Activated CD8-positive, alpha-beta T cell treated with anti-CD3 and anti-CD28 coated beads, Interleukin-2, amount 10 ng/mL, durations not matched to agents 7 days and 5 days (primary cell): ENCODE results near the gene FGF5. TPM values are rescaled to one million over a fixed set of nuclear protein-coding genes. Genes with fewer than 3 reads are reported as not detected.

ENCODE experiments used
- ATAC-seq: fragments of 150-1000 bp; cut with Tn5 transposase; one replicate; pipeline ENCODE4 v1.10.0; 2021; ENCODE audit warnings: moderate library complexity
- CTCF ChIA-PET: fragments of 350-600 bp; sonication (Branson Sonifier 250); formaldehyde crosslinking; loops from one replicate; lab custom pipeline; 2021; ENCODE audit warnings: antibody characterized with exemption; lab: Charles Lee
- POLR2A ChIA-PET: fragments of 350-600 bp; sonication (Branson Sonifier 250); formaldehyde crosslinking; loops from one replicate; lab custom pipeline; 2021; ENCODE audit warnings: antibody characterized with exemption; lab: Charles Lee
- DNase-seq: peaks from one replicate; pipeline ENCODE4 v3.0.0-alpha.2; 2020
- H3K27ac Mint-ChIP-seq: one replicate; pipeline ENCODE4 v1.8.0; 2021; ENCODE audit warnings: mild to moderate bottlenecking, mixed read lengths
- H3K27me3 Mint-ChIP-seq: one replicate; pipeline ENCODE4 v1.8.0; 2021; ENCODE audit warnings: low read depth, mixed read lengths
- H3K36me3 Mint-ChIP-seq: one replicate; pipeline ENCODE4 v1.8.0; 2021; ENCODE audit warnings: low read depth, mixed read lengths
- H3K4me1 Mint-ChIP-seq: one replicate; pipeline ENCODE4 v1.8.0; 2021; ENCODE audit warnings: low read depth, mixed read lengths
- H3K4me3 Mint-ChIP-seq: one replicate; pipeline ENCODE4 v1.8.0; 2021; ENCODE audit warnings: mild to moderate bottlenecking, mixed read lengths
- H3K9me3 Mint-ChIP-seq: one replicate; pipeline ENCODE4 v1.8.0; 2022; ENCODE audit warnings: mixed read lengths; ENCODE audit not compliant: insufficient read depth
- total RNA-seq, 2 experiments: library from RNA; stranded (reverse); gene quantifications; one replicate each; pipeline ENCODE4 v1.2.3, GENCODE V29; 2021

Gene FGF5
- total RNA-seq, 2 experiments from 2014 or later: not detected

DNA sequence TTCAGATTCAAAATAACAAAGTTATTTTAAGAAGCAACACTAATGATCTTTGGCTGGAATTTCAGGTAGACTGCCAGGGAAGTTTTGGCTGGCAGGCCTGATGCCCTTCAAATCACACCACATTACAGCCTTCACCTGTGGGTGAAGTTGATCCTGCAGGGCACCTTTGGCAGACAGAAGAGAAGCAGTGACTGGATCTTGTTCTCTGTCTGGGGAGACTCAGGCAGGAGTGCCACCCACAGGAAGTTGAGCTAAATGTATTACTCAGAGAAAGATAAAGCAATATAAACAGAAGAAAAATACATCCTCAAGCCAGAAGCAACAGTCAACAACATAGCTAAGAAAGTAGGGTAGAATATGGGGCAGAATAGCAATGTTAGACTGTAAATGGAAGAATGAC lies 56.3 kb downstream of the FGF5 start:
- H3K36me3 Mint-ChIP-seq: no peaks in the 10 kb centered on the region
- ChIA-PET CTCF (interaction anchor here (1.5 kb wide), 1 partner anchor 120 kb away, joined by 5 read pairs; no protein-coding TSS in a partner anchor), POLR2A (no interaction called here)
- H3K27me3 Mint-ChIP-seq: peaks cover 4% of the 10 kb centered on the region
- ATAC-seq (no peak), DNase-seq (no peak)
- no peaks in the 10 kb centered on the region for H3K4me1 Mint-ChIP-seq
- H3K9me3 Mint-ChIP-seq: no peaks in the 10 kb centered on the region
- H3K27ac Mint-ChIP-seq: no peak overlapping the region
- no peak overlapping the region for H3K4me3 Mint-ChIP-seq

DNA sequence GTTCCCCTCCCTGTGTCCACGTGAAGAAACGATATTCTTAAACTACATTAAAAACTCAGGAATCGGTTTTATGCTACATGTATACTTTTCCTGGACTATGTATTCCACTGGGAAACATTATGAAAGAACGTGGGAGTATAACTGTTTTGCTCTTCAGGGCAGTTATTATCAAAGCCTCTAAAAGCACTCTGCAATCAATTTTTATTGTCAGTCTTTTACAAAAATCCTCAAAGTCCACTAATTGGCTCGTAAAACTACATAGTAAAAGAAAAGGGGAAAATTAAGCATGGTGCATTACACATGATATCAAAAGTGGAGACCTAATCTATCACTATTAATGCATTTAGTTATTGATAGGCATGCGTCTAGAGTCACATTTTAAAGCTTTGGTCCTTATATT lies 57.7 kb downstream of the FGF5 start:
- H3K9me3 Mint-ChIP-seq: no peaks in the 10 kb centered on the region
- DNase-seq (no peak), ATAC-seq (no peak)
- no peak overlapping the region for H3K27ac Mint-ChIP-seq
- POLR2A ChIA-PET: no interaction called here
- no peaks in the 10 kb centered on the region for H3K4me1 Mint-ChIP-seq
- no peak overlapping the region for H3K4me3 Mint-ChIP-seq
- CTCF ChIA-PET: no interaction called here
- peaks cover 3% of the 10 kb centered on the region for H3K27me3 Mint-ChIP-seq
- H3K36me3 Mint-ChIP-seq: no peaks in the 10 kb centered on the region

DNA sequence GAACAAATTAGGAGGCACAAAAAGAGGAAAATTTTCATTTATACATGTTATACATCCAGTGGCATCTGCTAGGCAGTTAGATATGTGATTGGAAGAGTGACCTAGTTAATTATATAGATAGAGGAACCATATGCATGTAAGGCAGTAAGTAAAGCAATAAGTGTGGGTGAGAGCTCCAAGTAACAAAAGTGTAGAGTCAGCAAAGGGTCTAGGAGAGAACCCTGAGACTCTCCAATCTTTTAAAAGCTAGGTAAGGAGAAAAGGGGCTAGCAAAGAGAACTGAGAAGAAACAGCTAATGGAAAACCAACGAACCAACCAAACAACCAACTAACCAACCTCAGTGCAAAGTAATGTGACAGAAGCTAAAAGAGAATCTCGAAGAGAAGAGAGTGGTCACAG lies 65.2 kb downstream of the FGF5 start:
- POLR2A ChIA-PET: no interaction called here
- no peak overlapping the region for H3K27ac Mint-ChIP-seq
- peaks cover 10% of the 10 kb centered on the region for H3K4me1 Mint-ChIP-seq
- H3K36me3 Mint-ChIP-seq: no peaks in the 10 kb centered on the region
- CTCF ChIA-PET: no interaction called here
- peaks cover 17% of the 10 kb centered on the region for H3K27me3 Mint-ChIP-seq
- ATAC-seq (no peak), DNase-seq (no peak)
- H3K9me3 Mint-ChIP-seq: no peaks in the 10 kb centered on the region
- H3K4me3 Mint-ChIP-seq: no peak overlapping the region

DNA sequence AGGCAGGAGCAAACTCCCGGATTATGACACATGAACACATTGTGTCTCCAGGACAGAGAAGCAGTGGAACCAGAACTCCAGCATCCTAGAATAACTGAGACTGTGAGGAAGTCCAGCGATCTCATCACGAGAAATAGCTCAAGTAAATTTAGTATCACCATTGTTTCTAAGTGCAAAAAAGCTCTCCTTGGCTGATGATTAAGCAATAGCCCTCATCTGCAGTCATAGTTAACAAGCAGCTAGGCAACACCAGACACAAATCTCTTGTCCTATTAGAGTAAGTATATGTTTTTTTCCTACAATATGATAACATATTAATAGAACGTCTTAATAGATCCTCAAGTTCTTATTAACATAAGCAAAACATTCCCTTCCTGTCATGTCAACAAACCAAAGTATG lies 66.7 kb downstream of the FGF5 start:
- H3K9me3 Mint-ChIP-seq: no peaks in the 10 kb centered on the region
- ATAC-seq (no peak), DNase-seq (no peak)
- H3K36me3 Mint-ChIP-seq: no peaks in the 10 kb centered on the region
- H3K4me3 Mint-ChIP-seq: no peak overlapping the region
- POLR2A ChIA-PET: no interaction called here
- no peak overlapping the region for H3K27ac Mint-ChIP-seq
- CTCF ChIA-PET: interaction anchor here (1.0 to 1.1 kb wide), 2 partner anchors 131 to 207 kb away, joined by 3 read pairs; no protein-coding TSS in a partner anchor
- peaks cover 10% of the 10 kb centered on the region for H3K4me1 Mint-ChIP-seq
- H3K27me3 Mint-ChIP-seq: peaks cover 18% of the 10 kb centered on the region

DNA sequence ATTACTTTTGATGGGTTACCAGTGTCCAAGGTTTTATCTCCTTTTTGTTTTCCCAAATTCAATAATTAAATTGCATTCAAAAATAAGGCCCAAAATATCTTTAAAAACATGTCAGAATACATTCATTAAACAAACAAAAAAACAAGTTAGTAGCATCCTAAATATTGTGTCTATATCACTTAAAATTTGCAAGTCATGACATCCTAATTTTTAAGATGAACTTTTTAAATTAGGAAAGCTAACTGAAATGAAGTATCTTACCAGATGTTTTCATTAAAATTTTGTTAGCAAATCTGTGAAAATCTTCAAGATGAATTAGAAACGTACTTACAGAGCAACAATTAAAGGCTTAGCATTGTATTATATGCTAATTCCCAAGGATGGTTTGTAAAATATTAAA lies 68.1 kb downstream of the FGF5 start:
- POLR2A ChIA-PET: no interaction called here
- H3K27me3 Mint-ChIP-seq: peaks cover 18% of the 10 kb centered on the region
- H3K4me3 Mint-ChIP-seq: no peak overlapping the region
- no peak for DNase-seq
- peaks cover 10% of the 10 kb centered on the region for H3K4me1 Mint-ChIP-seq
- no peak for ATAC-seq
- CTCF ChIA-PET: no interaction called here
- no peak overlapping the region for H3K27ac Mint-ChIP-seq
- no peaks in the 10 kb centered on the region for H3K36me3 Mint-ChIP-seq
- H3K9me3 Mint-ChIP-seq: no peaks in the 10 kb centered on the region

DNA sequence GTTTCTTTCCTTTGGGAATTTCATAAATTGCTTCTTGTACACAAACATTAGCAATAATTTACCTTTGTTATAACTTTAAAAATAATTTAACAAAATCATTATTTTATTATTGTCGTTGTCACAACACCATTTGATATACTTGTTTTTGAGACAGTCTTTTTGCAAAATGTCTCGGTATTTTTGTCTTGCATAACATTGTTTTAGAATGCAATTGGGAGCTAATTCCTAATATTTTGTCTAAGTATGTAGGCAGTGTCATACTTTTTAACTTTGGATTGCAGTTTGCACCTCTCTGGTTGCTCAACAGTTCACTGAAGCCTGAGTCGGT lies 68.7 kb downstream of the FGF5 start:
- peaks cover 18% of the 10 kb centered on the region for H3K27me3 Mint-ChIP-seq
- ChIA-PET POLR2A (no interaction called here), CTCF (no interaction called here)
- H3K4me1 Mint-ChIP-seq: peaks cover 10% of the 10 kb centered on the region
- no peaks in the 10 kb centered on the region for H3K9me3 Mint-ChIP-seq
- ATAC-seq (no peak), DNase-seq (no peak)
- peak overlapping the region; percentile 77 for H3K4me3 Mint-ChIP-seq
- H3K36me3 Mint-ChIP-seq: no peaks in the 10 kb centered on the region
- no peak overlapping the region for H3K27ac Mint-ChIP-seq

DNA sequence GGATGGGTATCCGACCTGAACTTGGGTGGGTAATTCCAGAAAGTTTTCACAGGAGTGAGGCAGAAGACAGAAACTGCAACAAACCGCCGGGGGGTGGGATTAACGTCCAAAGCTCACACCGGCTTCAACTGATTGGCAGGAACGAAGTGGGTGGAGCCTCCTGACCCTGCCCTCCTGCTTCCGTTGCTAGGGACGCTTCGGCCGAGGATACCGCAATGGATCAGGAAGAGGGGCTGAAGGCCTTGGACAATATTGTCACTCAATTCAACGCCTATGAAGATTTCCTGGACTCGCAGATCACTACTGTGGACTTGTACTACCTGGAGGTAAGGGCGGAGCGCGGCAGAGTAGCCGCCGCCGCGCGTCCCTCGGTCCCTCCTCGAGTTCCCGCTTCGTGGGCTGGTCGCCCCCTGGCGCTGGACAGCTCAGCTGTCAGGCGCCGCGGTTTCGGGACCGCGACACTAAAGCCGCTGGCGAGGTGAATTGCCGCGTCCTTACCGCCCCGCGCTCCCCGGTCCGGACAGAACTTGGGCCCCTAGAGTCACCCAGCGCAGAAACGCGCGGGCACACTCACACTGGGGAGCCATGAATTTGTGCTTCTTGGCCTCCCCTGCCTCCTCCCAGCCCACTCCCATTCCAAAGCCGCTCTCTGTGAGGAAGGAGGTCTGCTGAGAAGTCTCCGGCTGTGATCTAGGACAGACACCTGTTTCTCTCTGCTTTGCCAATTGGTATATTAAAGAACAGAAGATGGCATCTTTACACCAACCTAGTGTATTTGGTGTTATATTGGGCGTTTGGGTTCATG lies 69.3 kb downstream of the FGF5 start, which contains the start of gene CFAP299:
TSS of gene CFAP299 (plus strand) at position 177 of the 805 bp plus-strand sequence.
- Mint-ChIP-seq H3K4me3 (peak within 1 kb of the TSS; percentile 77), H3K36me3 (no peaks in the 10 kb centered on the region), H3K27ac (no peak within 1 kb of the TSS), H3K27me3 (peaks cover 18% of the 10 kb centered on the region), H3K4me1 (peaks cover 10% of the 10 kb centered on the region), H3K9me3 (no peaks in the 10 kb centered on the region)
- CTCF ChIA-PET: no interaction called here
- POLR2A ChIA-PET: no interaction called here
- ATAC-seq (peak; percentile 91), DNase-seq (peak; percentile 73)

DNA sequence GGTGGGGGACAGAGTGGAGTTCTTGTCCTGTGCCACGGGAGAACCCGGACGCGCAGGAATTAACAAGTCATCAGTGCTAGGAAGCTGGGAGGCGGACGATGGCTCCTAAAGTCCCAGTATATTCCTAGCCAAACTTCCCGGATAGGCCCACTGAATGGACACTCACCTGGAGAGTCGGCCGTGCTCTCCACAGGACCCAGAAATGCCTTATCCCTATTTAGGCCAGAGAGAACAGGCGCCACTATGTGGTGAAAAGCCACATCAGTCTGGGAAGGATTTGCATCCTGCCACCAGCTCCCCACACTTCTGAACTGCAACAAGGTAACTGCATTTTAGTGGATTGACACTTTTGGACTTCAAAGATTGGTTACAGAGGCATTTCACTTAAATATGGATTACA lies 70.1 kb downstream of the FGF5 start:
- Mint-ChIP-seq H3K36me3 (no peaks in the 10 kb centered on the region), H3K4me1 (peaks cover 10% of the 10 kb centered on the region), H3K27ac (no peak overlapping the region), H3K9me3 (no peaks in the 10 kb centered on the region), H3K4me3 (no peak overlapping the region), H3K27me3 (peaks cover 18% of the 10 kb centered on the region)
- no peak for DNase-seq
- ChIA-PET CTCF (no interaction called here), POLR2A (no interaction called here)
- no peak for ATAC-seq

DNA sequence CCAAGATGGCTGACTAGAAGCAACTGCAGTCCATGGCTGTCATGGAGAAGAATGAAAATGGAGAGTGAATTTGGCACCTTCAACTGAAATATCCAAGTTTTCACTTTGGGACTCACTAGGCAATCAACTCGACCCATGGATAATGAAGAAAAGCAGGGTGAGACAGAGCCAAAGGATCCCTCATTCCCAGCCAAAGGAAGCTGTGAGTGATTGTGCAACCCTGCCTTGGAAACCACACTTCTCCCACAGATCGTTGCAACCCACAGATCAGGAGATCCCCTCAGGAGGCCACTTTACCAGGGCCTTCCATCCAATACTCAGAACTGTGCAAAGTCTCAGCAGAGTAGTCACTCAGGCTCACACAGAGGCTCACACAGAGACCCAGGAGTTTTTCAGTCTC lies 73.6 kb downstream of the FGF5 start:
- peaks cover 3% of the 10 kb centered on the region for H3K9me3 Mint-ChIP-seq
- ATAC-seq (no peak), DNase-seq (no peak)
- H3K27ac Mint-ChIP-seq: no peak overlapping the region
- ChIA-PET POLR2A (no interaction called here), CTCF (no interaction called here)
- no peak overlapping the region for H3K4me3 Mint-ChIP-seq
- H3K27me3 Mint-ChIP-seq: peaks cover 15% of the 10 kb centered on the region
- peaks cover 17% of the 10 kb centered on the region for H3K4me1 Mint-ChIP-seq
- no peaks in the 10 kb centered on the region for H3K36me3 Mint-ChIP-seq

Other genes starting within 250 kb of the FGF5 start
- gene ANTXR2, start 193.4 kb upstream of the FGF5 start, total RNA-seq: 10 to 100 TPM; 15.0 to 18.0 TPM
- 1 to 10 TPM; 3.7 to 4.2 TPM for gene PRDM8, start 69.2 kb upstream of the FGF5 start, total RNA-seq
- gene CFAP299, start 69.1 kb downstream of the FGF5 start, total RNA-seq: not detected